H9 (cell line): Measurements from ENCODE around the gene ADGRL3. TPM values are rescaled to one million over a fixed set of nuclear protein-coding genes. Genes with fewer than 3 reads are reported as not detected.

ENCODE experiments used
- DNase-seq: peaks from one replicate; pipeline ENCODE4 v3.0.0-alpha.2; 2017
- H2AFZ ChIP-seq: one replicate; pipeline ENCODE4 v1.6.1; 2013; ENCODE audit warnings: mild to moderate bottlenecking, low read length, control low read depth, moderate library complexity
- H2AK5ac ChIP-seq: 2 replicates; pipeline ENCODE4 v1.6.1; 2013; ENCODE audit warnings: low read length, control low read depth, mixed read lengths; ENCODE audit not compliant: insufficient read length
- H2BK120ac ChIP-seq: one replicate; pipeline ENCODE4 v1.6.1; 2013; ENCODE audit warnings: low read depth, mild to moderate bottlenecking, low read length, control low read depth, inconsistent platforms; ENCODE audit not compliant: poor library complexity, severe bottlenecking
- H2BK12ac ChIP-seq: 2 replicates; pipeline ENCODE4 v1.6.1; 2013; ENCODE audit warnings: low read length, control low read depth, mixed read lengths, low read depth; ENCODE audit not compliant: insufficient read length
- H2BK15ac ChIP-seq: 2 replicates; pipeline ENCODE4 v1.6.1; 2013; ENCODE audit warnings: low read depth, low read length, control low read depth
- H2BK20ac ChIP-seq: one replicate; pipeline ENCODE4 v1.6.1; 2013; ENCODE audit warnings: low read depth, mild to moderate bottlenecking, low read length, control low read depth, inconsistent platforms; ENCODE audit not compliant: poor library complexity, severe bottlenecking
- H2BK5ac ChIP-seq: 2 replicates; pipeline ENCODE4 v1.6.1; 2013; ENCODE audit warnings: low read length, control low read depth, mixed read lengths; ENCODE audit not compliant: insufficient read length
- H3K14ac ChIP-seq: 2 replicates; pipeline ENCODE4 v1.6.1; 2013; ENCODE audit warnings: low read length, control low read depth; ENCODE audit not compliant: insufficient read depth
- H3K18ac ChIP-seq: 2 replicates; pipeline ENCODE4 v1.6.1; 2013; ENCODE audit warnings: low read depth, mild to moderate bottlenecking, mixed read lengths, low read length, control low read depth; ENCODE audit not compliant: insufficient read length
- H3K23ac ChIP-seq: 2 replicates; pipeline ENCODE4 v1.6.1; 2013; ENCODE audit warnings: low read length, control low read depth, mixed read lengths, low read depth; ENCODE audit not compliant: insufficient read length
- H3K23me2 ChIP-seq: 2 replicates; pipeline ENCODE4 v1.6.1; 2013; ENCODE audit warnings: low read depth, mild to moderate bottlenecking, mixed read lengths, low read length, control low read depth; ENCODE audit not compliant: insufficient read length, poor library complexity, severe bottlenecking
- H3K27ac ChIP-seq: 2 replicates; pipeline ENCODE4 v1.5.1; 2013; ENCODE audit warnings: low read length, control low read depth, mixed read lengths, low read depth; ENCODE audit not compliant: insufficient read length
- H3K27me3 ChIP-seq: 2 replicates; pipeline ENCODE4 v1.6.1; 2013; ENCODE audit warnings: low read length, control low read depth, inconsistent platforms; ENCODE audit not compliant: insufficient read depth
- H3K4ac ChIP-seq: 2 replicates; pipeline ENCODE4 v1.6.1; 2013; ENCODE audit warnings: low read depth, mild to moderate bottlenecking, control low read depth, inconsistent platforms, low read length, moderate library complexity
- H3K4me1 ChIP-seq: 2 replicates; pipeline ENCODE4 v1.6.1; 2013; ENCODE audit warnings: low read length, control low read depth, inconsistent platforms; ENCODE audit not compliant: insufficient read depth
- H3K4me2 ChIP-seq: 2 replicates; pipeline ENCODE4 v1.6.1; 2013; ENCODE audit warnings: low read length, control low read depth, mixed read lengths; ENCODE audit not compliant: insufficient read length, insufficient read depth
- H3K56ac ChIP-seq: 2 replicates; pipeline ENCODE4 v1.6.1; 2013; ENCODE audit warnings: low read depth, mild to moderate bottlenecking, mixed read lengths, low read length, control low read depth; ENCODE audit not compliant: insufficient read length
- H3K79me1 ChIP-seq: 2 replicates; pipeline ENCODE4 v1.6.1; 2013; ENCODE audit warnings: low read depth, mild to moderate bottlenecking, moderate library complexity, low read length, control low read depth, inconsistent platforms; ENCODE audit not compliant: insufficient read depth, poor library complexity, severe bottlenecking
- H3K79me2 ChIP-seq: 2 replicates; pipeline ENCODE4 v1.6.1; 2013; ENCODE audit warnings: low read length, control low read depth, inconsistent platforms; ENCODE audit not compliant: insufficient read depth
- H3K9ac ChIP-seq: 2 replicates; pipeline ENCODE4 v1.6.1; 2013; ENCODE audit warnings: low read length, control low read depth, mixed read lengths; ENCODE audit not compliant: insufficient read length; ENCODE audit errors: extremely low read depth
- H3K9me3 ChIP-seq: one replicate; pipeline ENCODE4 v1.6.1; 2013; ENCODE audit warnings: low read depth, low read length, inconsistent platforms; ENCODE audit not compliant: control insufficient read depth
- H3T11ph ChIP-seq: one replicate; pipeline ENCODE4 v1.6.1; 2013; ENCODE audit warnings: mild to moderate bottlenecking, low read length, control low read depth, inconsistent platforms
- H4K20me1 ChIP-seq: one replicate; pipeline ENCODE4 v1.6.1; 2013; ENCODE audit not compliant: control insufficient read depth, insufficient read length, insufficient read depth
- H4K5ac ChIP-seq: 2 replicates; pipeline ENCODE4 v1.6.1; 2013; ENCODE audit warnings: low read depth, mild to moderate bottlenecking, mixed read lengths, low read length, control low read depth; ENCODE audit not compliant: insufficient read length
- H4K8ac ChIP-seq: replicated peaks from 2 replicates; pipeline ENCODE4 v1.6.1; 2013; ENCODE audit warnings: low read length, control low read depth, mixed read lengths, low read depth; ENCODE audit not compliant: insufficient read length
- H4K91ac ChIP-seq: 2 replicates; pipeline ENCODE4 v1.6.1; 2013; ENCODE audit warnings: low read depth, mild to moderate bottlenecking, moderate library complexity, mixed read lengths, low read length, control low read depth; ENCODE audit not compliant: insufficient read length
- H3K27ac Mint-ChIP-seq, 3 experiments: 2 replicates in 2 of 3; 3 replicates in 1 of 3; pipeline ENCODE4 v1.8.0; 2020 to 2021; ENCODE audit warnings: mixed read lengths in 3 of 3, mild to moderate bottlenecking in 1 of 3, moderate library complexity in 1 of 3
- H3K27me3 Mint-ChIP-seq: 2 replicates; pipeline ENCODE4 v1.8.0; 2021; ENCODE audit warnings: low read depth, mild to moderate bottlenecking, moderate library complexity, mixed read lengths
- H3K36me3 Mint-ChIP-seq, 3 experiments: 2 replicates in 2 of 3; 3 replicates in 1 of 3; pipeline ENCODE4 v1.8.0; 2020 to 2021; ENCODE audit warnings: low read depth in 3 of 3, mixed read lengths in 3 of 3; ENCODE audit not compliant: insufficient read depth in 1 of 3
- H3K4me1 Mint-ChIP-seq, 2 experiments: 2 replicates each; pipeline ENCODE4 v1.8.0; 2020; ENCODE audit warnings: mixed read lengths in 2 of 2
- H3K4me3 Mint-ChIP-seq, 2 experiments: 2 replicates in 1 of 2; 3 replicates in 1 of 2; pipeline ENCODE4 v1.8.0; 2020 to 2021; ENCODE audit warnings: mild to moderate bottlenecking in 2 of 2, mixed read lengths in 2 of 2, moderate library complexity in 1 of 2
- H3K9me3 Mint-ChIP-seq, 2 experiments: 2 replicates in 1 of 2; 3 replicates in 1 of 2; pipeline ENCODE4 v1.8.0; 2020; ENCODE audit warnings: mild to moderate bottlenecking in 2 of 2, mixed read lengths in 2 of 2, moderate library complexity in 1 of 2
- CTCF ChIP-seq: fragments of 200-600 bp; sonication (generic); conservative IDR thresholded peaks from 3 replicates; pipeline ENCODE4 v1.8.0; 2021; ENCODE audit warnings: antibody characterized with exemption, mild to moderate bottlenecking
- WGBS: extraction: QIAGEN DNeasy Blood & Tissue Kit; methylation state at CpG from one replicate; pipeline ENCODE4 v1.1.7; 2013; ENCODE audit warnings: missing lambda C conversion rate, low lambda C conversion rate, mixed read lengths; ENCODE audit not compliant: insufficient read length; ENCODE audit errors: extremely low coverage; 5-methylcytosine and 5-hydroxymethylcytosine counted together
- total RNA-seq: library from RNA; stranded (reverse); gene quantifications from 2 replicates; pipeline ENCODE4 v1.2.1, GENCODE V29; 2021

ADGRL3 gene
- total RNA-seq, 1 experiment from 2014 or later, result 5.9 TPM

- Histone ChIP-seq H4K91ac (no peak overlapping the region), H2AK5ac (no peak overlapping the region), H3K79me1 (no peaks in the 10 kb centered on the region), H2BK12ac (no peak overlapping the region), H4K8ac (no peak overlapping the region), H4K20me1 (no peaks in the 10 kb centered on the region), H3K27me3 (no peaks in the 10 kb centered on the region), H3K18ac (no peak overlapping the region), H3K56ac (no peak overlapping the region), H3K27ac (no peak overlapping the region), H3K9me3 (no peaks in the 10 kb centered on the region), H2BK5ac (no peak overlapping the region), H2BK15ac (no peak overlapping the region), H3K23ac (no peak overlapping the region), H2AFZ (no peak overlapping the region), H3K79me2 (no peaks in the 10 kb centered on the region), H3K4me1 (no peaks in the 10 kb centered on the region), H3K23me2 (no peaks in the 10 kb centered on the region), H2BK120ac (no peak overlapping the region), H2BK20ac (no peak overlapping the region), H3K4ac (no peak overlapping the region), H3K14ac (no peak overlapping the region), H3K9ac (no peak overlapping the region), H4K5ac (no peak overlapping the region), H3T11ph (no peak overlapping the region), H3K4me2 (no peak overlapping the region)
- no peaks in the 10 kb centered on the region; a peak in 1 of 5 replicates for H3K9me3 Mint-ChIP-seq
- no peaks in the 10 kb centered on the region for H3K4me1 Mint-ChIP-seq
- H3K27me3 Mint-ChIP-seq, result no peaks in the 10 kb centered on the region
- H3K4me3 Mint-ChIP-seq, result no peak overlapping the region
- DNase-seq, result no peak
- TF ChIP-seq CTCF, result no peak
- H3K27ac Mint-ChIP-seq, result no peak overlapping the region
- peaks cover 0 to 3% (median 1%) of the 10 kb centered on the region in 3 experiments; a peak in 3 of 7 replicates for H3K36me3 Mint-ChIP-seq
- no CpG with 5 or more reads among the region's 1 CpG for WGBS
These were observed 428.6 kb downstream of the ADGRL3 start for GRCh38 chr4:61628727-61629126.
